ENCODE data around the gene IQCK. TPM values are rescaled to one million over a fixed set of nuclear protein-coding genes. Genes with fewer than 3 reads are reported as not detected.

IQCK gene
- total and polyA plus RNA-seq, 8 donors = 3.5 to 100.0 (median 13.6) TPM

- Histone ChIP-seq H3K4me3 (no peak overlapping the region), H3K9me3 (no peaks in the 10 kb centered on the region), H3K36me3 (peaks cover 0 to 8% (median 0%) of the 10 kb centered on the region in 4 donors), H3K27me3 (no peaks in the 10 kb centered on the region), H3K27ac (no peak overlapping the region), H3K4me1 (peaks cover 4 to 13% (median 7%) of the 10 kb centered on the region in 4 donors)
- intact Hi-C loops (cut with DNase I; ENCODE audit: low total_unique reads) = no loop called here
- TF ChIP-seq POLR2A (IDR thresholded peaks at IDR 0.05) (no peak), CTCF (IDR thresholded peaks at IDR 0.05) (no peak), EP300 (IDR thresholded peaks at IDR 0.05) (no peak), POLR2AphosphoS5 (IDR thresholded peaks at IDR 0.05) (no peak)
- 93 to 98% (median 94%) methylated on average over 4 of the region's 4 CpGs for WGBS, 5 donors
- DNase-seq = no peak
Measured at GRCh38 chr16:19769239-19769638, 51.2 kb downstream of the IQCK start.

GRCh38 chr16:19771040-19771439 lies 53.0 kb downstream of the IQCK start:
- Histone ChIP-seq H3K4me3 (no peak overlapping the region), H3K27ac (no peak overlapping the region), H3K27me3 (no peaks in the 10 kb centered on the region), H3K9me3 (no peaks in the 10 kb centered on the region), H3K4me1 (peaks cover 4 to 9% (median 6%) of the 10 kb centered on the region in 4 donors), H3K36me3 (peaks cover 0 to 8% (median 0%) of the 10 kb centered on the region in 4 donors)
- intact Hi-C loops (cut with DNase I; ENCODE audit: low total_unique reads) = no loop called here
- WGBS, 5 donors = 74 to 88% (median 80%) methylated on average over 3 of the region's 3 CpGs
- DNase-seq = no peak
- TF ChIP-seq POLR2AphosphoS5 (IDR thresholded peaks at IDR 0.05) (no peak), POLR2A (IDR thresholded peaks at IDR 0.05) (no peak), EP300 (IDR thresholded peaks at IDR 0.05) (no peak), CTCF (IDR thresholded peaks at IDR 0.05) (no peak)

- DNase-seq = no peak
- 57 to 74% (median 66%) methylated on average over 4 of the region's 4 CpGs for WGBS, 5 donors
- TF ChIP-seq CTCF (IDR thresholded peaks at IDR 0.05) (no peak), POLR2A (IDR thresholded peaks at IDR 0.05) (no peak)
- H3K27ac ChIP-seq = no peak overlapping the region
- no peaks in the 10 kb centered on the region for H3K27me3 ChIP-seq
- no peaks in the 10 kb centered on the region for H3K9me3 ChIP-seq
- no peak overlapping the region for H3K4me3 ChIP-seq
- H3K36me3 ChIP-seq = peaks cover 0 to 8% (median 0%) of the 10 kb centered on the region in 4 donors
- intact Hi-C loops (cut with DNase I; ENCODE audit: low total_unique reads) = no loop called here
- peaks cover 0 to 2% (median 0%) of the 10 kb centered on the region in 4 donors for H3K4me1 ChIP-seq
Measured at GRCh38 chr16:19771796-19772195, 53.7 kb downstream of the IQCK start.

GRCh38 chr16:19774024-19774423 lies 56.0 kb downstream of the IQCK start:
- no peak for DNase-seq
- H3K27ac ChIP-seq = no peak overlapping the region
- H3K4me3 ChIP-seq = no peak overlapping the region
- intact Hi-C loops (cut with DNase I; ENCODE audit: low total_unique reads) = no loop called here
- TF ChIP-seq POLR2AphosphoS5 (IDR thresholded peaks at IDR 0.05) (no peak), CTCF (IDR thresholded peaks at IDR 0.05) (no peak), POLR2A (IDR thresholded peaks at IDR 0.05) (no peak)
- no peaks in the 10 kb centered on the region for H3K36me3 ChIP-seq
- no peaks in the 10 kb centered on the region for H3K27me3 ChIP-seq
- H3K4me1 ChIP-seq = no peaks in the 10 kb centered on the region
- no peaks in the 10 kb centered on the region for H3K9me3 ChIP-seq
- WGBS, 5 donors = 65 to 95% (median 69%) methylated on average over 2 of the region's 2 CpGs

Data from stomach (tissue), 9 donors.